Measurements from ENCODE around the gene LY6G6D.

LY6G6D gene

DNA sequence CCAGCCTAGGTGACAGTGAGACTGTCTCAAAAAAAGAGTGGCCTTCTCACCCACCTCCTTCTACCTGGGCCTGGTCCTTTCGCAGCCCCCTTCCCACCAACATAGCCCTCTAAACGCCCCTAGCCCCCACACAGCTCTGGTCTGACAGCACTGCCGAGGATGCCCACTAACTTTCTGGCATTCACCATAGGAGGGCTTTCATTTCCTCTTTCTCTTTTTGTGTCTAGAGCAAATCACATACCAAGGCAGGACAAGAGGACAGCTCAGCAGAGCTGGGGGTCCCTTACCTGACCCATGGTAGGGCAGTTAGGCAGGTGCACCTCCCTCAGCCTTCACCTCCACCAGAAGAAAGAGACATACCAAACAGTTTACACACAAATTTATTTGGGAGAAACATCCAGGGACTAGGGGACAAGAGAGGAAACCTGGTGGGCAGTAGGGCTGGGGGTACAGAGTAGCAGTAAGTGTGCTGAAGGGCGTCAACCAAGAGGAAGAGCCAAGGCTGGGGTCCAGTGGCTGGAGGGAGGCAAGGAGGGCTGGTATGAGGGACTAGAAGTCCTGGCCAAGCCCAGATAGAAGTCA lies 38.7 kb upstream of the LY6G6D start:
- TF ChIP-seq ISL1 (CRISPR knock-in tag; IDR thresholded peaks at IDR 0.05) (no peak), ESRRG (CRISPR knock-in tag; IDR thresholded peaks at IDR 0.05) (no peak), ZC3H10 (CRISPR knock-in tag; IDR thresholded peaks at IDR 0.05) (no peak), ZNF70 (CRISPR knock-in tag; IDR thresholded peaks at IDR 0.05) (no peak), ZFP30 (CRISPR knock-in tag; IDR thresholded peaks at IDR 0.05) (no peak), TCF4 (CRISPR knock-in tag; IDR thresholded peaks at IDR 0.05; ENCODE audit: borderline replicate concordance) (no peak), GLIS3 (CRISPR knock-in tag; IDR thresholded peaks at IDR 0.05) (no peak)
- ATAC-seq, result no peak

GRCh38 chr6:31676904-31677303 lies 38.2 kb upstream of the LY6G6D start:
- TF ChIP-seq ZNF70 (CRISPR knock-in tag; IDR thresholded peaks at IDR 0.05), result no peak
- no peak for TF ChIP-seq CREB5 (CRISPR knock-in tag; IDR thresholded peaks at IDR 0.05; ENCODE audit: low read depth)
- TF ChIP-seq, protein P1, sequence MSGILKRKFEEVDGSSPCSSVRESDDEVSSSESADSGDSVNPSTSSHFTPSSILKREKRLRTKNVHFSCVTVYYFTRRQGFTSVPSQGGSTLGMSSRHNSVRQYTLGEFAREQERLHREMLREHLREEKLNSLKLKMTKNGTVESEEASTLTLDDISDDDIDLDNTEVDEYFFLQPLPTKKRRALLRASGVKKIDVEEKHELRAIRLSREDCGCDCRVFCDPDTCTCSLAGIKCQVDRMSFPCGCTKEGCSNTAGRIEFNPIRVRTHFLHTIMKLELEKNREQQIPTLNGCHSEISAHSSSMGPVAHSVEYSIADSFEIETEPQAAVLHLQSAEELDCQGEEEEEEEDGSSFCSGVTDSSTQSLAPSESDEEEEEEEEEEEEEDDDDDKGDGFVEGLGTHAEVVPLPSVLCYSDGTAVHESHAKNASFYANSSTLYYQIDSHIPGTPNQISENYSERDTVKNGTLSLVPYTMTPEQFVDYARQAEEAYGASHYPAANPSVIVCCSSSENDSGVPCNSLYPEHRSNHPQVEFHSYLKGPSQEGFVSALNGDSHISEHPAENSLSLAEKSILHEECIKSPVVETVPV (CRISPR knock-in tag; IDR thresholded peaks at IDR 0.05), result no peak
- TF ChIP-seq TOX (CRISPR knock-in tag; IDR thresholded peaks at IDR 0.05; ENCODE audit: borderline replicate concordance), result no peak
- no peak for ATAC-seq

DNA sequence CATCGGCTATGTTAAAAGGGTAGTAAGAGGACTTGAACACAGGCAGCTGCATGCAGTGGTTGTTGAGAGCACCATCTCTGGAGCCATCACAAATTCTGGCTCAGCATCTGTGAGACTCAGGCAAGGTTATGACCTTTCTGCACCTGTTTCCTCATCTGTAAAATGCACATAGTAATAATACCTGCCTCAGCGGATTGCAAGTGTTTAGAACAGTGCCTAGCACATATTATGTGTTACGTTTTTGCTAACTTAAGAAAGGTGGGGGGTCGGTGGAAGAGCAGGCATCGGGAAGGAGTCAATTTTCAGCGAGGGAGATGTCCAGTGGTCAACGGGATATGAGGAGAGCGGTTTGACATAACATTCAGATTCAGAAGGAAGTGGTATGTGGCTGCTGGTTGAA lies 37.2 kb upstream of the LY6G6D start:
- ATAC-seq, result no peak
- TF ChIP-seq, protein P2, sequence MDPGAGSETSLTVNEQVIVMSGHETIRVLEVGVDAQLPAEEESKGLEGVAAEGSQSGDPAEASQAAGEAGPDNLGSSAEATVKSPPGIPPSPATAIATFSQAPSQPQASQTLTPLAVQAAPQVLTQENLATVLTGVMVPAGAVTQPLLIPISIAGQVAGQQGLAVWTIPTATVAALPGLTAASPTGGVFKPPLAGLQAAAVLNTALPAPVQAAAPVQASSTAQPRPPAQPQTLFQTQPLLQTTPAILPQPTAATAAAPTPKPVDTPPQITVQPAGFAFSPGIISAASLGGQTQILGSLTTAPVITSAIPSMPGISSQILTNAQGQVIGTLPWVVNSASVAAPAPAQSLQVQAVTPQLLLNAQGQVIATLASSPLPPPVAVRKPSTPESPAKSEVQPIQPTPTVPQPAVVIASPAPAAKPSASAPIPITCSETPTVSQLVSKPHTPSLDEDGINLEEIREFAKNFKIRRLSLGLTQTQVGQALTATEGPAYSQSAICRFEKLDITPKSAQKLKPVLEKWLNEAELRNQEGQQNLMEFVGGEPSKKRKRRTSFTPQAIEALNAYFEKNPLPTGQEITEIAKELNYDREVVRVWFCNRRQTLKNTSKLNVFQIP (CRISPR knock-in tag; IDR thresholded peaks at IDR 0.05; ENCODE audit: borderline replicate concordance, low read depth), result no peak
- TF ChIP-seq ISL1 (CRISPR knock-in tag; IDR thresholded peaks at IDR 0.05) (no peak), PPARA (CRISPR knock-in tag; IDR thresholded peaks at IDR 0.05; ENCODE audit: borderline replicate concordance) (no peak), ZNF8 (CRISPR knock-in tag; IDR thresholded peaks at IDR 0.05) (no peak), ZC3H10 (CRISPR knock-in tag; IDR thresholded peaks at IDR 0.05) (no peak), OSR1 (CRISPR knock-in tag; IDR thresholded peaks at IDR 0.05) (no peak), TOX (CRISPR knock-in tag; IDR thresholded peaks at IDR 0.05; ENCODE audit: borderline replicate concordance) (no peak), ZNF565 (CRISPR knock-in tag; conservative IDR thresholded peaks at IDR 0.05; ENCODE audit: low read depth) (no peak), ZNF70 (CRISPR knock-in tag; IDR thresholded peaks at IDR 0.05) (no peak), TSHZ2 (CRISPR knock-in tag; IDR thresholded peaks at IDR 0.05) (no peak), TCF4 (CRISPR knock-in tag; IDR thresholded peaks at IDR 0.05; ENCODE audit: borderline replicate concordance) (no peak), ARNTL (CRISPR knock-in tag; IDR thresholded peaks at IDR 0.05; ENCODE audit: borderline replicate concordance, low read depth) (no peak), CSDC2 (CRISPR knock-in tag; IDR thresholded peaks at IDR 0.05) (no peak)
- TF ChIP-seq, protein P1 (CRISPR knock-in tag; IDR thresholded peaks at IDR 0.05), result no peak
